ENCODE measurements around the gene MTHFD1.

Gene MTHFD1

DNA sequence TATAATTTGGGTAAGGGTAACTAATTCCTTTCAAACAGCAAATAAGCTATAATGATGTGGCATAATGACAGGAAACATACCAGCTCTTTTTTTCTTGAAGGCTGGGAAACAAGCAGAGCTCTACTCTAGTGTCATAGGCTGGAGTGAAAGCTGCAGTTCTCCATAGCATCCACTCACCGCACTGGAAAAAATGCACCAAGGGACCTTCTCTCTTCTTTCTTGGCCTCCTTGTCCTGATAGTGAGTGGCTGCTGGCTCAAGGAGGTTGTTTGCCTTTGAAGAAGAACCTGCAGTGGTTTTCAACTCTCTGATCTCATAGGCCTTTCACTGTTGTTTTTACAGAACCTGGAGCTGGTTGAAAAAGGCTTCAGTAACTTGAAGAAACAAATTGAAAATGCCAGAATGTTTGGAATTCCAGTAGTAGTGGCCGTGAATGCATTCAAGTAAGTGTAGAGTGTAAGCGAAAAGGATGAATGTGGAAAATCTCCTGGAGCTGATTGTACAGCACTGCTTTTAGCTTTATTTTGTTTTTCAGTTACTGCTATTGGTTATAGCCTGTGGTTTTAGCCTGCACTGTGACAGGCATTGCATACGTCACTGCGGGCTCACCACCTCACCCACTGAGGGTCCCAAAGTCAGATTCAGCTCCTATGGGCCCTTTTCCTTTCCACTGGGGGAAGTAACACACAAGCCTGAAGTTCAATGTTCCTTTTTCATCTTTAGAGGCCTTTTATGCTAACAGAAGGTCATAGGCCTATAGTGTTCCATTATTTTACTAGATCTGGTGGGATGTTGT is 59.9 kb downstream of the MTHFD1 start:
- no peak overlapping the region for H3K4me3 ChIP-seq (ENCODE audit: low read depth, low read length)
- TF ChIP-seq, protein P1, sequence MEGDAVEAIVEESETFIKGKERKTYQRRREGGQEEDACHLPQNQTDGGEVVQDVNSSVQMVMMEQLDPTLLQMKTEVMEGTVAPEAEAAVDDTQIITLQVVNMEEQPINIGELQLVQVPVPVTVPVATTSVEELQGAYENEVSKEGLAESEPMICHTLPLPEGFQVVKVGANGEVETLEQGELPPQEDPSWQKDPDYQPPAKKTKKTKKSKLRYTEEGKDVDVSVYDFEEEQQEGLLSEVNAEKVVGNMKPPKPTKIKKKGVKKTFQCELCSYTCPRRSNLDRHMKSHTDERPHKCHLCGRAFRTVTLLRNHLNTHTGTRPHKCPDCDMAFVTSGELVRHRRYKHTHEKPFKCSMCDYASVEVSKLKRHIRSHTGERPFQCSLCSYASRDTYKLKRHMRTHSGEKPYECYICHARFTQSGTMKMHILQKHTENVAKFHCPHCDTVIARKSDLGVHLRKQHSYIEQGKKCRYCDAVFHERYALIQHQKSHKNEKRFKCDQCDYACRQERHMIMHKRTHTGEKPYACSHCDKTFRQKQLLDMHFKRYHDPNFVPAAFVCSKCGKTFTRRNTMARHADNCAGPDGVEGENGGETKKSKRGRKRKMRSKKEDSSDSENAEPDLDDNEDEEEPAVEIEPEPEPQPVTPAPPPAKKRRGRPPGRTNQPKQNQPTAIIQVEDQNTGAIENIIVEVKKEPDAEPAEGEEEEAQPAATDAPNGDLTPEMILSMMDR (conservative IDR thresholded peaks at IDR 0.05; ENCODE audit: low read depth, low read length) = no peak
- DNase-seq (ENCODE audit: low read depth) = peak; percentile 42

DNA sequence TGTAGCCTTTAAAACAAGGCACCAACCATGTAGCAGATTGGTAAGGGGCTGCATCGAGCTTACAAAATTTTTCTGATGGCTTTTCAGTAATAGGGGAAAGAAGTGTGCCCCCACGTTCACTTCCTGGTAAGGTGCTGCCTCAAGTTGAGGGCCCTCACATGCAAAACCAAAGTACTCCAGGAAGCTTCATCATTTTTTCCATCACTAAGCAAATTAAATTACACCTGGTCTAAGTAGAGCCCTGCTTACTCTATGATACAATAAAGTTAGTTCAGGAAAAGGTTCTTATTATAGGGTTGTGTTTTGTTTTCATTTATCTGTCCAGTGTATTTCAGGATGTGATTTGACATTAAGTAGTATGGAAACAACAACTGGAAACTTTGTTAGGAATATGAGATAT is 62.1 kb downstream of the MTHFD1 start:
- DNase-seq (ENCODE audit: low read depth) = no peak
- TF ChIP-seq, protein P1 (conservative IDR thresholded peaks at IDR 0.05; ENCODE audit: low read depth, low read length) = no peak
- H3K4me3 ChIP-seq (ENCODE audit: low read depth, low read length) = no peak overlapping the region

DNA sequence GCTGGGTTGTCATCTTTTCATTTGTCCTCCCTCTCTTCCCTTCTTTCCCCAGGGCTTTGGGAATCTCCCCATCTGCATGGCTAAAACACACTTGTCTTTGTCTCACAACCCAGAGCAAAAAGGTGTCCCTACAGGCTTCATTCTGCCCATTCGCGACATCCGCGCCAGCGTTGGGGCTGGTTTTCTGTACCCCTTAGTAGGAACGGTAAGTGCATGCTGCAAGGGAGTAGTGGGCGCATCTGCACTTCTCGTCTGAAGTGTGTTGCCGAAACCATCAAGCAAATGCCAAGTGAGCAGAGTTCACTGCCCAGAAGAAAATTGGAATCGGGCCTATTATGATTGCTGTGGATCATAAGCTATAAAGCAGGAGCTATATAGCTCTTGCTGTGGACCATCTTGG is 66.5 kb downstream of the MTHFD1 start:
- no peak overlapping the region for H3K4me3 ChIP-seq (ENCODE audit: low read depth, low read length)
- TF ChIP-seq, protein P1 (conservative IDR thresholded peaks at IDR 0.05; ENCODE audit: low read depth, low read length) = no peak
- no peak for DNase-seq (ENCODE audit: low read depth)

DNA sequence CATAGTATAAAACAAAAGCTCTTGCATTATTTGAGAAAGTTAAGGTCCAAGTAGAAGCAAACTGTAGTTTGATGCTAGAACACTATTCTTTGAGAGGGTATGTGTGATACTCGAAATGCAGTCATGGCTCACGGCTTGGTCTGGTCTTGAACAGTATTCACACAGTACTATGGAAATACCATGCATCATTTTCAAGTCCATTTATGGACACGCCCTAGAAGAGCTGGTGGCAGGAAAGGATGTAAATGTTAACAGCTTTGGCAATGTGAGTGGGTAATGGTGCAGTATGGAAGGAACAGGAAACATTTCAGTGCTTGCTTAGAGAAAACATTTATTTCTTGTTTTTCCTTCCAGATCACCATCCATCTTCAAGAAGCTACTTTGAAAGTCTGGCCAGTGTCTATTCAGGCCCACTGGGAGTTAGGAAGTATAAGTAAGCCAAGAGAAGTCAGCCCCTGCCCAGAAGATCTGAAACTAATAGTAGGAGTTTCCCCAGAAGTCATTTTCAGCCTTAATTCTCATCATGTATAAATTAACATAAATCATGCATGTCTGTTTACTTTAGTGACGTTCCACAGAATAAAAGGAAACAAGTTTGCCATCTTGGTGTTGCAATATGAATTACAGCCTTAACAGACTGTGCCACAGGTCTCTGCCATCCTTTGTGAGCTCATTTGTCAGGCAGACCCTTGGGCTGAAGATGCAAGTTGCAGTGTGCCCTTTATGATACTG is 71.4 kb downstream of the MTHFD1 start:
- TF ChIP-seq, protein P1 (conservative IDR thresholded peaks at IDR 0.05; ENCODE audit: low read depth, low read length) = no peak
- no peak for DNase-seq (ENCODE audit: low read depth)
- no peak overlapping the region for H3K4me3 ChIP-seq (ENCODE audit: low read depth, low read length)

DNA sequence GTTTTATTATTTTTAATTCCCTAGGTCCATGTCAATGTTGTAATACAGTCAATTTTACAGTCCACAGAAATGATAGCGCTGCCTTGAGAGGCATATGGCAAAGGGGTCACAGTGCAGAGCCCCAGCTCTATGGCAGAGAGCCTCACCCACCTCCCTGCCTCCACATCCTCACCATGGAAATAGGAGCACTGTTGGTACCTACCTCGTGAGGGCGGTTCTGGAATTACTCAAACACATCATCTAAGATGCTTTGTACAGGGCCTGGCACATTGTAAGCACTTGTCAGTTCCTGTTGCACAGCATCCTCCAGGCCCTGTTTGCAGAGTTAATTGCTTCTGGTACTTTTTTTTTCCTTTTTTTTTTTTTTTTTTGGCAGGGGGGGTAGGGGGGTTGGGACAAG is 73.1 kb downstream of the MTHFD1 start:
- no peak overlapping the region for H3K4me3 ChIP-seq (ENCODE audit: low read depth, low read length)
- no peak for DNase-seq (ENCODE audit: low read depth)
- TF ChIP-seq, protein P1 (conservative IDR thresholded peaks at IDR 0.05; ENCODE audit: low read depth, low read length) = no peak

DNA sequence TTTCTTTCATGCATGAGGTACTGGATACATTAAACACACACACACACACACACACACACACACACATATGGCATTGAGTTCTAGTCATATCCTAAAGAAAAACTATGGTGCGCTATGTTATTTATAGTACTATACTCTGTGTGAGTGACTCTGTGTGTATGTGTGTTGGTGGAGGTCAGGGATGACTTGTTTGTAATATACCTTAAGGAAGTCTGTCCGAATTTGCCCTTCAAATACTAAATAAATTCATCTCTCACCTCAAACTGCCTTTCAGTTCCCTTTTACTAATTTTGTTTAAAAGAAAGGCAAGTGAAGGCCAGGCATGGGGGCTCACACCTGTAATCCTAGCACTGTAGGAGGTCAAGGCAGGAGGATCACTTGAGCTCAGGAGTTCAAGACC is 75.0 kb downstream of the MTHFD1 start:
- TF ChIP-seq, protein P1 (conservative IDR thresholded peaks at IDR 0.05; ENCODE audit: low read depth, low read length) = no peak
- H3K4me3 ChIP-seq (ENCODE audit: low read depth, low read length) = no peak overlapping the region
- DNase-seq (ENCODE audit: low read depth) = no peak
